ENCODE data around the gene SLC25A34. TPM values are rescaled to one million over a fixed set of nuclear protein-coding genes. Genes with fewer than 3 reads are reported as not detected.

SLC25A34 gene
- total RNA-seq, 4 donors from 2014 or later = 0.66 to 0.97 (median 0.76) TPM

- WGBS = 94% methylated on average over 11 of the region's 11 CpGs
- Histone ChIP-seq H3K27me3 (no peaks in the 10 kb centered on the region), H3K36me3 (peaks cover 0 to 10% (median 9%) of the 10 kb centered on the region in 4 donors), H3K4me1 (peaks cover 44 to 86% (median 72%) of the 10 kb centered on the region in 4 donors), H3K27ac (replicated peaks in 1 of 4) (peak overlapping the region; percentile 82 to 91 (median 85)), H3K9me3 (no peaks in the 10 kb centered on the region), H3K4me3 (no peak overlapping the region)
- no peak for TF ChIP-seq CTCF (IDR thresholded peaks at IDR 0.05)
- TF ChIP-seq POLR2AphosphoS5 (IDR thresholded peaks at IDR 0.05) = no peak
- TF ChIP-seq POLR2A (IDR thresholded peaks at IDR 0.05; ENCODE audit: low read depth) = no peak
- no peak for TF ChIP-seq EP300 (IDR thresholded peaks at IDR 0.05)
- DNase-seq (ENCODE audit: extremely low spot score) = no peak
- intact Hi-C loops (cut with DNase I) = no loop called here
Measured at GRCh38 chr1:15705184-15705566, 30.9 kb upstream of the SLC25A34 start.

- 66% methylated on average over 7 of the region's 7 CpGs for WGBS
- Histone ChIP-seq H3K4me3 (no peak overlapping the region), H3K4me1 (peaks cover 36 to 78% (median 61%) of the 10 kb centered on the region in 4 donors), H3K9me3 (no peaks in the 10 kb centered on the region), H3K27ac (replicated peaks in 1 of 4) (peak overlapping the region in 2 of 4 donors; percentile 87 to 91), H3K27me3 (no peaks in the 10 kb centered on the region), H3K36me3 (peaks cover 0 to 10% (median 9%) of the 10 kb centered on the region in 4 donors)
- intact Hi-C loops (cut with DNase I) = no loop called here
- no peak for DNase-seq (ENCODE audit: extremely low spot score)
- TF ChIP-seq EP300 (IDR thresholded peaks at IDR 0.05) (no peak), CTCF (IDR thresholded peaks at IDR 0.05) (no peak), POLR2A (IDR thresholded peaks at IDR 0.05; ENCODE audit: low read depth) (no peak), POLR2AphosphoS5 (IDR thresholded peaks at IDR 0.05) (no peak)
Measured at GRCh38 chr1:15706751-15707150, 29.3 kb upstream of the SLC25A34 start.

- H3K27ac ChIP-seq (replicated peaks in 1 of 4) = peak overlapping the region in 2 of 4 donors; percentile 24 to 91
- no peak for DNase-seq (ENCODE audit: extremely low spot score)
- WGBS = 76% methylated on average over 8 of the region's 8 CpGs
- peaks cover 36 to 78% (median 56%) of the 10 kb centered on the region in 4 donors for H3K4me1 ChIP-seq
- H3K9me3 ChIP-seq = no peaks in the 10 kb centered on the region
- TF ChIP-seq POLR2A (IDR thresholded peaks at IDR 0.05; ENCODE audit: low read depth) = no peak
- TF ChIP-seq POLR2AphosphoS5 (IDR thresholded peaks at IDR 0.05) = no peak
- TF ChIP-seq EP300 (IDR thresholded peaks at IDR 0.05) = no peak
- TF ChIP-seq CTCF (IDR thresholded peaks at IDR 0.05) = no peak
- peaks cover 0 to 10% (median 9%) of the 10 kb centered on the region in 4 donors for H3K36me3 ChIP-seq
- intact Hi-C loops (cut with DNase I) = no loop called here
- H3K27me3 ChIP-seq = no peaks in the 10 kb centered on the region
- H3K4me3 ChIP-seq = no peak overlapping the region
Measured at GRCh38 chr1:15707239-15707925, 28.7 kb upstream of the SLC25A34 start.

GRCh38 chr1:15708486-15709137 is 27.4 kb upstream of the SLC25A34 start:
- DNase-seq (ENCODE audit: extremely low spot score) = no peak
- WGBS = 91% methylated on average over 15 of the region's 15 CpGs
- H3K27ac ChIP-seq (replicated peaks in 1 of 4) = no peak overlapping the region

More at GRCh38 chr1:15708486-15709137, 27.4 kb upstream of the SLC25A34 start:
- Histone ChIP-seq H3K4me3 (no peak overlapping the region), H3K9me3 (no peaks in the 10 kb centered on the region), H3K27me3 (no peaks in the 10 kb centered on the region), H3K4me1 (peaks cover 28 to 72% (median 52%) of the 10 kb centered on the region in 4 donors), H3K36me3 (peaks cover 0 to 10% (median 9%) of the 10 kb centered on the region in 4 donors)
- intact Hi-C loops (cut with DNase I) = no loop called here
- TF ChIP-seq POLR2AphosphoS5 (IDR thresholded peaks at IDR 0.05) (no peak), CTCF (IDR thresholded peaks at IDR 0.05) (no peak), POLR2A (IDR thresholded peaks at IDR 0.05; ENCODE audit: low read depth) (no peak), EP300 (IDR thresholded peaks at IDR 0.05) (no peak)

All from esophagus muscularis mucosa (tissue), 4 donors.